Prostate gland (tissue), 2 donors: ENCODE results near the gene IFI30.

Experiments
- POLR2A ChIP-seq: fragments of 450-650 bp; IDR thresholded peaks from one replicate; pipeline ENCODE4 v1.6.1; 2016; ENCODE audit warnings: antibody characterized with exemption, mild to moderate bottlenecking
- POLR2AphosphoS5 ChIP-seq: sonication (generic); formaldehyde crosslinking; IDR thresholded peaks from one replicate; pipeline ENCODE4 v1.6.1; 2017; ENCODE audit warnings: antibody characterized with exemption
- TF ChIP-seq, protein P1 (sequence below), 4 experiments: fragments of 200-600 bp in 2 of 4; fragments of 450-650 bp in 2 of 4; sonication (generic) in 2 of 4; IDR thresholded peaks; 1 replicate in 3 of 4; 2 replicates in 1 of 4; pipeline ENCODE4 v1.5.1; 2016 to 2019; ENCODE audit warnings: antibody characterized with exemption in 4 of 4, mild to moderate bottlenecking in 2 of 4, moderate library complexity in 2 of 4

GRCh38 chr19:18156268-18156667, 17.3 kb upstream of the IFI30 start:
- TF ChIP-seq POLR2AphosphoS5 (no peak), POLR2A (no peak)
- TF ChIP-seq, protein P1, sequence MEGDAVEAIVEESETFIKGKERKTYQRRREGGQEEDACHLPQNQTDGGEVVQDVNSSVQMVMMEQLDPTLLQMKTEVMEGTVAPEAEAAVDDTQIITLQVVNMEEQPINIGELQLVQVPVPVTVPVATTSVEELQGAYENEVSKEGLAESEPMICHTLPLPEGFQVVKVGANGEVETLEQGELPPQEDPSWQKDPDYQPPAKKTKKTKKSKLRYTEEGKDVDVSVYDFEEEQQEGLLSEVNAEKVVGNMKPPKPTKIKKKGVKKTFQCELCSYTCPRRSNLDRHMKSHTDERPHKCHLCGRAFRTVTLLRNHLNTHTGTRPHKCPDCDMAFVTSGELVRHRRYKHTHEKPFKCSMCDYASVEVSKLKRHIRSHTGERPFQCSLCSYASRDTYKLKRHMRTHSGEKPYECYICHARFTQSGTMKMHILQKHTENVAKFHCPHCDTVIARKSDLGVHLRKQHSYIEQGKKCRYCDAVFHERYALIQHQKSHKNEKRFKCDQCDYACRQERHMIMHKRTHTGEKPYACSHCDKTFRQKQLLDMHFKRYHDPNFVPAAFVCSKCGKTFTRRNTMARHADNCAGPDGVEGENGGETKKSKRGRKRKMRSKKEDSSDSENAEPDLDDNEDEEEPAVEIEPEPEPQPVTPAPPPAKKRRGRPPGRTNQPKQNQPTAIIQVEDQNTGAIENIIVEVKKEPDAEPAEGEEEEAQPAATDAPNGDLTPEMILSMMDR (IDR thresholded peaks at IDR 0.05) = no peak
